Neural progenitor cell (in vitro differentiated cells): Measurements from ENCODE around the gene SERPINE2. TPM values are rescaled to one million over a fixed set of nuclear protein-coding genes. Genes with fewer than 3 reads are reported as not detected.
"Not testable (repeated sequence)": the region's sequence is repeated elsewhere in the genome, so short reads cannot be mapped to it uniquely, and the experiment has no call there.

Experiments used
- DNase-seq: peaks from one replicate; pipeline ENCODE4 v3.0.0-alpha.2; 2016; ENCODE audit warnings: low spot score
- H2AFZ ChIP-seq: fragments of 200-600 bp; sonication (generic); replicated peaks from 2 replicates; pipeline ENCODE4 v1.6.1; 2016; ENCODE audit warnings: antibody characterized with exemption
- H3F3A ChIP-seq: fragments of 200-600 bp; sonication (generic); 2 replicates; pipeline ENCODE4 v1.6.1; 2016; ENCODE audit warnings: antibody characterized with exemption, low read depth
- H3K27ac ChIP-seq: fragments of 200-600 bp; sonication (generic); 2 replicates; pipeline ENCODE4 v1.5.1; 2016; ENCODE audit warnings: mild to moderate bottlenecking
- H3K27me3 ChIP-seq: fragments of 200-600 bp; sonication (generic); 2 replicates; pipeline ENCODE4 v1.6.1; 2016; ENCODE audit warnings: mild to moderate bottlenecking, moderate library complexity
- H3K36me3 ChIP-seq: fragments of 200-600 bp; sonication (generic); 2 replicates; pipeline ENCODE4 v1.5.1; 2016
- H3K4me1 ChIP-seq: fragments of 200-600 bp; sonication (generic); 2 replicates; pipeline ENCODE4 v1.6.1; 2016; ENCODE audit warnings: mixed run types
- H3K4me2 ChIP-seq: fragments of 200-600 bp; sonication (generic); 2 replicates; pipeline ENCODE4 v1.6.1; 2016
- H3K4me3 ChIP-seq: fragments of 200-600 bp; sonication (generic); 2 replicates; pipeline ENCODE4 v1.5.1; 2016
- H3K79me2 ChIP-seq: fragments of 200-600 bp; sonication (generic); 2 replicates; pipeline ENCODE4 v1.6.1; 2016; ENCODE audit warnings: low read depth
- H3K9ac ChIP-seq: fragments of 200-600 bp; sonication (generic); 2 replicates; pipeline ENCODE4 v1.6.1; 2016
- H3K9me3 ChIP-seq: fragments of 200-600 bp; sonication (generic); 2 replicates; pipeline ENCODE4 v1.5.1; 2016; ENCODE audit warnings: low read depth
- H4K20me1 ChIP-seq: fragments of 200-600 bp; sonication (generic); 2 replicates; pipeline ENCODE4 v1.6.1; 2016; ENCODE audit warnings: low read depth
- H3K27ac Mint-ChIP-seq: 3 replicates; pipeline ENCODE4 v1.8.0; 2021; ENCODE audit warnings: mixed read lengths
- H3K27me3 Mint-ChIP-seq: 2 replicates; pipeline ENCODE4 v1.8.0; 2022; ENCODE audit warnings: low read depth, mild to moderate bottlenecking, inconsistent platforms, moderate library complexity, mixed read lengths; ENCODE audit not compliant: insufficient read depth
- H3K36me3 Mint-ChIP-seq: 3 replicates; pipeline ENCODE4 v1.8.0; 2021; ENCODE audit warnings: mixed read lengths
- H3K4me1 Mint-ChIP-seq: 3 replicates; pipeline ENCODE4 v1.8.0; 2021; ENCODE audit warnings: mixed read lengths
- H3K4me3 Mint-ChIP-seq: 3 replicates; pipeline ENCODE4 v1.8.0; 2021; ENCODE audit warnings: mild to moderate bottlenecking, moderate library complexity, mixed read lengths
- H3K9me3 Mint-ChIP-seq: 3 replicates; pipeline ENCODE4 v1.8.0; 2020; ENCODE audit warnings: mixed read lengths
- EZH2 ChIP-seq: fragments of 200-600 bp; sonication (generic); IDR thresholded peaks from 2 replicates; pipeline ENCODE4 v1.6.1; 2017; ENCODE audit warnings: antibody characterized with exemption, mild to moderate bottlenecking, moderate library complexity
- EZH2phosphoT487 ChIP-seq: fragments of 200-600 bp; sonication (generic); IDR thresholded peaks from 2 replicates; pipeline ENCODE4 v1.6.1; 2017; ENCODE audit warnings: antibody characterized with exemption
- total RNA-seq: library from RNA; depleted of rRNA; stranded (reverse); fragments of >200 nt; gene quantifications from 2 replicates; pipeline ENCODE4 v1.2.3, GENCODE V29; 2015; ENCODE audit warnings: low replicate concordance
- TF ChIP-seq, protein P1 (sequence below): fragments of 200-600 bp; sonication (generic); IDR thresholded peaks from 2 replicates; pipeline ENCODE4 v1.5.1; 2017; ENCODE audit warnings: antibody characterized with exemption, mild to moderate bottlenecking

The SERPINE2 gene
- total RNA-seq, 1 donor from 2014 or later = 28.8 TPM

DNA sequence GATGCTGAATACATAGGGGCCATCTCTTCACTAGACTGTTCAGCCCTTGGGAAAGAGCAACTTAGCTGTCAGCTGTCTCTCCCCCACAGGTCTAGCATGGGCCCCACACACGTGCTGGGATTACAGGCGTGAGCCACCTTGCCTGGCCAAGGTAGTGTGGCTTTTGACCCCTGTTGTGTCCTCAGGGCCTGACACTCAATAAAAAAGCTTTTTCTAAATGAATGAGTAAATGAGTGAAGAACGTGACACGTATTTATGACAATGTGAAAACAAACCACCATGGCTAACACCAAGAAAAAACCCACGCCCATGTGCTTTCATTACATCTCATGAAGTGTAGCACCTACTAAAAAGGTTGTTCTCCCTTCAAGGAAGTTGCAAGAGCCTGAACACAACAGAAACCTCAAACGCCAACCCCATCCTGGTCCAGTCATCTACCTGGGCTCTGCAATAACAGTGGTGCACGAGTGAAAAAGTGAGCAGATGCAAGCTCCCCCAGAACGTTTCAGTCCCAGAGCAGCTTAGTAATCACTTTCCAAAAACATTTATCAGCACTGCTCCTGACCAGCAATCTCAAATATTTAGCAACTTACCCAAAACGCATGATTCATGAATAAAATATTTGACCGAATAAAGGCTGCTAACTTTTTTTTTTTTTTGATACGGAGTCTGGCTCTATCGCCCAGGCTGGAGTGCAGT lies 97.4 kb downstream of the SERPINE2 start:
- H3K27me3 Mint-ChIP-seq = peaks cover 4% of the 10 kb centered on the region
- no peak overlapping the region for H3K27ac Mint-ChIP-seq
- no peak overlapping the region for H2AFZ ChIP-seq

DNA sequence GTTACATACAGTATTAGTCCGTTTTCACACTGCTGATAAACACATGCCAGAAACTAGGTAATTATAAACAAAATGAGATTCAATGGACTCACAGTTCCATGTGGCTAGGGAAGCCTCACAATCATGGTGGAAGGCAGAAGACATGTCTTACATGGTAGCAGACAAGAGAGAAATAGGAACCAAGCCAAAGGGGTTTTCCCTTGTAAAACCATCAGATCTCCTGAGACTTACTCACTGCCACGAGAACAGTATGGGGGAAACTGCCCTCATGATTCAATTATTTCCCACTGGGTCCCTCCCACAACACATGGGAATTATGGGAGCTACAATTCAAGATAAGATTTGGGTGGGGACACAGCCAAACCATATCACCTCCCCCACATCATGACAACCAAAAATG lies 99.6 kb downstream of the SERPINE2 start:
- not testable (repeated sequence) for H3K9me3 ChIP-seq, H3K9me3 Mint-ChIP-seq, H2AFZ ChIP-seq, H3F3A ChIP-seq, H3K27me3 ChIP-seq, H3K4me3 Mint-ChIP-seq, H3K4me2 ChIP-seq, H3K27ac Mint-ChIP-seq, H3K27ac ChIP-seq, H3K36me3 ChIP-seq, H3K9ac ChIP-seq, DNase-seq, H3K4me3 ChIP-seq, H3K27me3 Mint-ChIP-seq
- peaks cover 98% of the 10 kb centered on the region for H3K79me2 ChIP-seq
- peaks cover 17% of the 10 kb centered on the region for H3K36me3 Mint-ChIP-seq
- peaks cover 76% of the 10 kb centered on the region for H4K20me1 ChIP-seq
- peaks cover 28% of the 10 kb centered on the region for H3K4me1 Mint-ChIP-seq
- H3K4me1 ChIP-seq = peaks cover 35% of the 10 kb centered on the region

More for the DNA sequence above, 97.4 kb downstream of the SERPINE2 start:
- Histone ChIP-seq H3K79me2 (peaks cover 82% of the 10 kb centered on the region), H3K27me3 (no peaks in the 10 kb centered on the region), H3F3A (no peaks in the 10 kb centered on the region), H3K9ac (no peak overlapping the region), H3K36me3 (no peaks in the 10 kb centered on the region), H3K4me3 (no peak overlapping the region), H3K9me3 (no peaks in the 10 kb centered on the region), H3K4me1 (peaks cover 26% of the 10 kb centered on the region), H3K27ac (no peak overlapping the region), H3K4me2 (no peak overlapping the region), H4K20me1 (peaks cover 54% of the 10 kb centered on the region)
- Mint-ChIP-seq H3K4me3 (peak overlapping the region; percentile 14), H3K36me3 (peaks cover 17% of the 10 kb centered on the region), H3K9me3 (no peaks in the 10 kb centered on the region), H3K4me1 (peaks cover 21% of the 10 kb centered on the region)
- DNase-seq = no peak
- TF ChIP-seq EZH2phosphoT487 = no peak
- TF ChIP-seq, protein P1, sequence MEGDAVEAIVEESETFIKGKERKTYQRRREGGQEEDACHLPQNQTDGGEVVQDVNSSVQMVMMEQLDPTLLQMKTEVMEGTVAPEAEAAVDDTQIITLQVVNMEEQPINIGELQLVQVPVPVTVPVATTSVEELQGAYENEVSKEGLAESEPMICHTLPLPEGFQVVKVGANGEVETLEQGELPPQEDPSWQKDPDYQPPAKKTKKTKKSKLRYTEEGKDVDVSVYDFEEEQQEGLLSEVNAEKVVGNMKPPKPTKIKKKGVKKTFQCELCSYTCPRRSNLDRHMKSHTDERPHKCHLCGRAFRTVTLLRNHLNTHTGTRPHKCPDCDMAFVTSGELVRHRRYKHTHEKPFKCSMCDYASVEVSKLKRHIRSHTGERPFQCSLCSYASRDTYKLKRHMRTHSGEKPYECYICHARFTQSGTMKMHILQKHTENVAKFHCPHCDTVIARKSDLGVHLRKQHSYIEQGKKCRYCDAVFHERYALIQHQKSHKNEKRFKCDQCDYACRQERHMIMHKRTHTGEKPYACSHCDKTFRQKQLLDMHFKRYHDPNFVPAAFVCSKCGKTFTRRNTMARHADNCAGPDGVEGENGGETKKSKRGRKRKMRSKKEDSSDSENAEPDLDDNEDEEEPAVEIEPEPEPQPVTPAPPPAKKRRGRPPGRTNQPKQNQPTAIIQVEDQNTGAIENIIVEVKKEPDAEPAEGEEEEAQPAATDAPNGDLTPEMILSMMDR = no peak

DNA sequence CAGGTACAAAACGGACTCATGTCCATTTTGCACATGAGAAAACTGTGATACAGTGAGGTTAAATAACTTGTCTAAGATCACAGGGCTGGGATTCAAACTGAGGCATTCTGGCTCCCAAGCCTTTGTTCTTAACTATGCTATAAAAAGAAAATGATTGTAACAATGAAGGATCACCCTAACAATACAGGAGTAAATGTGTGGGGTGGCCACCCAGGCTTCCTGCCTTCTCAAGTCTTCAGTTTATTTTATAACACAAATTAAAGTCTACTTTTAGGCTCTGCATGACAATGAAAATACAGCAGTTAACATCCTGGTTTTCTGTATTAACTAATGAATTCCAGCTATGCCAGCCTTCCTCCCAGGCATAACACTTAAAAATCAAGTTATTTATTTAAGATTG lies 101.6 kb downstream of the SERPINE2 start:
- Histone ChIP-seq H3K27me3 (no peaks in the 10 kb centered on the region), H2AFZ (no peak overlapping the region), H3K27ac (no peak overlapping the region), H3K4me1 (peaks cover 35% of the 10 kb centered on the region), H3K9ac (no peak overlapping the region), H3K4me3 (no peak overlapping the region), H3K4me2 (peak overlapping the region; percentile 36), H3K36me3 (no peaks in the 10 kb centered on the region), H3K79me2 (peaks cover 98% of the 10 kb centered on the region), H3K9me3 (no peaks in the 10 kb centered on the region), H3F3A (no peaks in the 10 kb centered on the region), H4K20me1 (peaks cover 75% of the 10 kb centered on the region)
- Mint-ChIP-seq H3K27ac (no peak overlapping the region), H3K36me3 (peaks cover 13% of the 10 kb centered on the region), H3K27me3 (no peaks in the 10 kb centered on the region), H3K4me1 (peaks cover 25% of the 10 kb centered on the region), H3K9me3 (no peaks in the 10 kb centered on the region), H3K4me3 (no peak overlapping the region)
- TF ChIP-seq EZH2phosphoT487 (no peak), EZH2 (no peak)
- TF ChIP-seq, protein P1 = no peak
- DNase-seq = no peak

DNA sequence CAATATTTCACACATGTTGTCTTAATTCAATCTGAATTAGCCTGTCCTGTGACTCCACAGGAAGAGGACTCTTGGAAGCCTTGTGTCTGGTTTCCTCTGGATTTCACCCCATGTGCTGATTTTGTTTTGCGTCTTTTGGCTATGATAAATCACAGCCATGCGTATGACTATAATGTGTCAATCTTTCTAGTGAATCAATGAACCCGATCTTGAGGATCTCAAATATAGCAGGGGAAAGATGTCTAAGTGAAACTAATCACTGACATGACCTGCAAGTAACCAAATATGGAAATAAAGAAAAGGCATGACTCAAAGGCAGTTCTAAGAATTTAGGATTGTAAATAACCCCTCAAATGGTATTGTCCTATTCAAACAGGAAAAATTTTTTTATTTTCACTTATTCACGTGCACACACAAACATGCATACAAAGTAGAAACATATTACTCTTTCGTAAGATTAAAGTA lies 102.2 kb downstream of the SERPINE2 start:
- Histone ChIP-seq H3K27me3 (no peaks in the 10 kb centered on the region), H3K79me2 (peaks cover 99% of the 10 kb centered on the region), H4K20me1 (peaks cover 77% of the 10 kb centered on the region), H3F3A (no peaks in the 10 kb centered on the region), H3K4me3 (no peak overlapping the region), H3K4me1 (peaks cover 35% of the 10 kb centered on the region), H3K9me3 (no peaks in the 10 kb centered on the region), H2AFZ (no peak overlapping the region), H3K4me2 (peak overlapping the region; percentile 36), H3K27ac (no peak overlapping the region), H3K36me3 (no peaks in the 10 kb centered on the region), H3K9ac (no peak overlapping the region)
- TF ChIP-seq EZH2 (no peak), EZH2phosphoT487 (no peak)
- TF ChIP-seq, protein P1 = no peak
- no peaks in the 10 kb centered on the region for H3K27me3 Mint-ChIP-seq
- peaks cover 25% of the 10 kb centered on the region for H3K4me1 Mint-ChIP-seq
- H3K36me3 Mint-ChIP-seq = peaks cover 12% of the 10 kb centered on the region
- no peak overlapping the region for H3K4me3 Mint-ChIP-seq
- H3K9me3 Mint-ChIP-seq = no peaks in the 10 kb centered on the region
- no peak for DNase-seq
- no peak overlapping the region for H3K27ac Mint-ChIP-seq
